IPS-15b (cell line): ENCODE results near the gene IGFN1.

Experiments
- H3K27me3 ChIP-seq: one replicate; pipeline ENCODE4 v1.6.1; 2013; ENCODE audit warnings: low read length; ENCODE audit not compliant: control insufficient read depth, insufficient read depth
- H3K36me3 ChIP-seq: one replicate; pipeline ENCODE4 v1.6.1; 2013; ENCODE audit warnings: low read length; ENCODE audit not compliant: control insufficient read depth, insufficient read depth
- H3K4me1 ChIP-seq: one replicate; pipeline ENCODE4 v1.6.1; 2013; ENCODE audit warnings: mild to moderate bottlenecking, low read length; ENCODE audit not compliant: control insufficient read depth, insufficient read depth
- H3K4me3 ChIP-seq: one replicate; pipeline ENCODE4 v1.5.1; 2013; ENCODE audit warnings: low read depth, low read length
- H3K9ac ChIP-seq: one replicate; pipeline ENCODE4 v1.6.1; 2013; ENCODE audit warnings: low read depth, mild to moderate bottlenecking, low read length
- H3K9me3 ChIP-seq: one replicate; pipeline ENCODE4 v1.6.1; 2013; ENCODE audit warnings: mild to moderate bottlenecking, low read length; ENCODE audit not compliant: control insufficient read depth, insufficient read depth

Gene IGFN1

DNA sequence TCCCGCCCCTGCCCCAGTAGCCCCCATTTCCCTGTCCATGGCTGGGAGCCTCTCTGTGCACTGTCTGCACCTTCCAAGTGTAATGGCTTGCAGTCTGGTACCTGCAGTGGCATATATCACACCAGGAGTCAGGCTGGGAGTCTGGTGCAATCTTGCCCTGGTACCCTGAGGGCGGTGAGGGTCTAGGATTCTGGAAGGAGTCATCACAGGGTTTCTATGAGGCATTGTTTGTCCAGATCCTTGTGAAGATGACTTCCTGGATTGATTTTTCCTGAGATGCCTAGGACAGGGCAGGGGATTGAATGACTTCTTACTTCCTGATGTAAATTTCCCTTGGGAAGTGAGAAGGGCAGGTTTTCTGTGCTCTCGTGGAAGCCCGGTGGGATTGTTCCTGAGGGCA lies 86.8 kb downstream of the IGFN1 start:
- H3K36me3 ChIP-seq: no peaks in the 10 kb centered on the region
- no peak overlapping the region for H3K4me3 ChIP-seq
- H3K9me3 ChIP-seq: no peaks in the 10 kb centered on the region
- H3K4me1 ChIP-seq: no peaks in the 10 kb centered on the region
- H3K9ac ChIP-seq: no peak overlapping the region
- H3K27me3 ChIP-seq: peaks cover 20% of the 10 kb centered on the region
